ENCODE data around the gene RFX2. TPM values are rescaled to one million over a fixed set of nuclear protein-coding genes. Genes with fewer than 3 reads are reported as not detected.

RFX2 gene
- total RNA-seq, 1 experiment from 2014 or later, result 4.6 TPM

DNA sequence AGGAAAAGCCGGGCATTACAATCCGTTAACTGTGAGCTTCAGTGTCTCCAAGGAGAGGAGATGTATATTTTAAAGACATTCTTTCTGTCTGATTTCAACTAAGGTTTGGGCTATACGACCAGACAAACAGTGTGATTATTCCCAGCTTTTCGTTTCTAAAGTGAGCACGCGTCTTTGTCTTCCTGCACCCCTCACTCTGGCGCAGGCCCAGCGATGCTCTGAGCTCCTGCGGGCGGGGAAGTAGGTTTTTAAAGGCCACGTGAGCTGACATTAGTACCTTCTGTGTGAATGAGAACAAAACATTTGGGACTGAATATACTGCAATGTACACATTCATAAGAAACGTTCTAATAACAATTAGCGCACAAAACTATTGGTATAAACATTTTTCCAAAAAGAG lies 117.1 kb downstream of the RFX2 start (continued):
- TF ChIP-seq ZNF512 (CRISPR knock-in tag; IDR thresholded peaks at IDR 0.05; ENCODE audit: borderline replicate concordance) (no peak), NR3C1 (CRISPR knock-in tag; conservative IDR thresholded peaks at IDR 0.05; ENCODE audit: low read depth) (no peak), E2F1 (CRISPR knock-in tag; IDR thresholded peaks at IDR 0.05) (no peak), AFF4 (CRISPR knock-in tag; IDR thresholded peaks at IDR 0.05; ENCODE audit: borderline replicate concordance) (no peak), SMAD3 (CRISPR knock-in tag; IDR thresholded peaks at IDR 0.05; ENCODE audit: borderline replicate concordance) (no peak), ZNF219 (CRISPR knock-in tag; IDR thresholded peaks at IDR 0.05; ENCODE audit: borderline replicate concordance) (no peak), ZNF317 (CRISPR knock-in tag; IDR thresholded peaks at IDR 0.05; ENCODE audit: borderline replicate concordance, low read depth) (no peak), SMAD4 (CRISPR knock-in tag; IDR thresholded peaks at IDR 0.05) (no peak), ZNF263 (CRISPR knock-in tag; IDR thresholded peaks at IDR 0.05; ENCODE audit: low read depth) (no peak), CBFB (CRISPR knock-in tag; IDR thresholded peaks at IDR 0.05; ENCODE audit: low read depth) (no peak), OVOL2 (CRISPR knock-in tag; IDR thresholded peaks at IDR 0.05; ENCODE audit: borderline replicate concordance) (no peak), ARID4B (CRISPR knock-in tag; IDR thresholded peaks at IDR 0.05; ENCODE audit: borderline replicate concordance) (no peak), HMGA2 (CRISPR knock-in tag; IDR thresholded peaks at IDR 0.05) (no peak)
- TF ChIP-seq, protein P1, sequence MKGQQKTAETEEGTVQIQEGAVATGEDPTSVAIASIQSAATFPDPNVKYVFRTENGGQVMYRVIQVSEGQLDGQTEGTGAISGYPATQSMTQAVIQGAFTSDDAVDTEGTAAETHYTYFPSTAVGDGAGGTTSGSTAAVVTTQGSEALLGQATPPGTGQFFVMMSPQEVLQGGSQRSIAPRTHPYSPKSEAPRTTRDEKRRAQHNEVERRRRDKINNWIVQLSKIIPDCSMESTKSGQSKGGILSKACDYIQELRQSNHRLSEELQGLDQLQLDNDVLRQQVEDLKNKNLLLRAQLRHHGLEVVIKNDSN (CRISPR knock-in tag; IDR thresholded peaks at IDR 0.05), result no peak

DNA sequence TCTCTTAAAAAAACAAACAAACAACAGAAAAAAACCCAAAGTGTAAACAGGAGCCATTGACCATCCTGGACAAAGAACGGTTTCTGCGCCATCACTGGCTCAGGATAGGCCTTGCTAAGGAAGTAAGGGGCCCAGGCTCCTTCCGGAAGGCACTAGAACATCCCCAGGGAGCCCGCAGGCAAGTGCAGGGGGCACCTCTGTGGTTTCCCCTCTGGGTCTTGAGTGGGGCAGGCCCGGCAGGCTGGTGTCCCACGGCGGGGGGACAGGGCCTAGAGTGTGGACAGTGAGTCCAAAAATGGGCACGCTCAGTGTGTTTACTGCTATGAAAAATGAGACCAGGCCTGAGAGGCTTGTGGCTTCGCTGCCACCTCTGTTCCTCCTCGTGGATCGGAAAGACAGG lies 117.5 kb downstream of the RFX2 start:
- DNase-seq (ENCODE audit: low spot score), result no peak
- Mint-ChIP-seq H3K27ac (no peak overlapping the region), H3K4me3 (no peak overlapping the region), H3K9me3 (no peaks in the 10 kb centered on the region), H3K4me1 (peaks cover 8% of the 10 kb centered on the region), H3K27me3 (ENCODE audit: low read depth) (no peaks in the 10 kb centered on the region; the same call in 1 of the 2 replicates), H3K36me3 (no peaks in the 10 kb centered on the region)
- CTCF ChIA-PET, result interaction anchor here (2.1 to 9.1 kb wide), 4 partner anchors 12 to 55 kb away, joined by 6 to 245 read pairs (median 7); no protein-coding TSS in a partner anchor
- TF ChIP-seq ZNF263 (CRISPR knock-in tag; IDR thresholded peaks at IDR 0.05; ENCODE audit: low read depth), result no peak
- TF ChIP-seq ZMAT4 (CRISPR knock-in tag; IDR thresholded peaks at IDR 0.05), result no peak
- no peak for TF ChIP-seq AFF4 (CRISPR knock-in tag; IDR thresholded peaks at IDR 0.05; ENCODE audit: borderline replicate concordance)
- no peak for TF ChIP-seq MXD4 (CRISPR knock-in tag; IDR thresholded peaks at IDR 0.05; ENCODE audit: borderline replicate concordance)
- TF ChIP-seq TEAD4 (CRISPR knock-in tag; IDR thresholded peaks at IDR 0.05), result no peak
- TF ChIP-seq ZNF423 (CRISPR knock-in tag; IDR thresholded peaks at IDR 0.05), result no peak
- ATAC-seq, result no peak
- POLR2A ChIA-PET, result no interaction called here

All from WTC11 (cell line).